Testis (tissue), 2 donors: ENCODE data around the gene KCNQ1.

Experiments
- CTCF ChIP-seq, 3 experiments: fragments of 450-650 bp in 2 of 3; fragments of 200-600 bp in 1 of 3; sonication (generic) in 1 of 3; IDR thresholded peaks; one replicate each; pipeline ENCODE4 v1.5.1; 2016 to 2019; ENCODE audit warnings: antibody characterized with exemption in 3 of 3, mild to moderate bottlenecking in 2 of 3, moderate library complexity in 1 of 3
- POLR2A ChIP-seq: fragments of 450-650 bp; IDR thresholded peaks from one replicate; pipeline ENCODE4 v1.6.1; 2017; ENCODE audit warnings: antibody characterized with exemption, mild to moderate bottlenecking, moderate library complexity

GRCh38 chr11:2586087-2586792 is 141.4 kb downstream of the KCNQ1 start:
- TF ChIP-seq POLR2A (no peak), CTCF (IDR thresholded peaks at IDR 0.05) (no peak)
